Raji (cell line): ENCODE data around the gene KCNG2.

Experiments
- POLR2A ChIP-seq: IDR thresholded peaks from 2 replicates; pipeline ENCODE4 v1.6.1; 2011; ENCODE audit warnings: low read depth, low read length, control low read depth; ENCODE audit not compliant: insufficient read depth

KCNG2 gene

GRCh38 chr18:79801217-79801616 lies 3.5 kb downstream of the KCNG2 start:
- TF ChIP-seq POLR2A: no peak

- no peak for TF ChIP-seq POLR2A
Observed at GRCh38 chr18:79801641-79802040, 3.9 kb downstream of the KCNG2 start.

DNA sequence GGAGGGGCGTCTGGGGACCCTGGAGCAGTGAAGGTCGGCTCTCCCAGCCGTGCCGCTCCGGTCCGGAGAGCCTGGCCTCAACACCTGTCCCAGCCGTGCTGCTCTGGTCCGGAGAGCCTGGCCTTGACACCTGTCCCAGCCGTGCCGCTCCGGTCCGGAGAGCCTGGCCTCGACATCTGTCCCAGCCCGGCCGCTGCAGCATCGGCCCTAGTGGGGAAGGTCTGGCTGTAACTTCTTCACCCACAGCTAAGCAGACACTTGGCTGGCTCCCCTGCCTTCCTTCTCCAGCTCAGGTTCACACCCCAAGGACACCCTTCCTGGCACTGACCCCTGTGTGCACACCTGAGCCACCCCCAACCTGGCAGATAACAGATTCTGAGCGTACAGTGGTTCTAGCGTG lies 4.6 kb downstream of the KCNG2 start:
- TF ChIP-seq POLR2A: no peak

GRCh38 chr18:79803611-79804051 lies 5.9 kb downstream of the KCNG2 start:
- no peak for TF ChIP-seq POLR2A

- TF ChIP-seq POLR2A: no peak
Observed at GRCh38 chr18:79804130-79804787, 6.5 kb downstream of the KCNG2 start.

DNA sequence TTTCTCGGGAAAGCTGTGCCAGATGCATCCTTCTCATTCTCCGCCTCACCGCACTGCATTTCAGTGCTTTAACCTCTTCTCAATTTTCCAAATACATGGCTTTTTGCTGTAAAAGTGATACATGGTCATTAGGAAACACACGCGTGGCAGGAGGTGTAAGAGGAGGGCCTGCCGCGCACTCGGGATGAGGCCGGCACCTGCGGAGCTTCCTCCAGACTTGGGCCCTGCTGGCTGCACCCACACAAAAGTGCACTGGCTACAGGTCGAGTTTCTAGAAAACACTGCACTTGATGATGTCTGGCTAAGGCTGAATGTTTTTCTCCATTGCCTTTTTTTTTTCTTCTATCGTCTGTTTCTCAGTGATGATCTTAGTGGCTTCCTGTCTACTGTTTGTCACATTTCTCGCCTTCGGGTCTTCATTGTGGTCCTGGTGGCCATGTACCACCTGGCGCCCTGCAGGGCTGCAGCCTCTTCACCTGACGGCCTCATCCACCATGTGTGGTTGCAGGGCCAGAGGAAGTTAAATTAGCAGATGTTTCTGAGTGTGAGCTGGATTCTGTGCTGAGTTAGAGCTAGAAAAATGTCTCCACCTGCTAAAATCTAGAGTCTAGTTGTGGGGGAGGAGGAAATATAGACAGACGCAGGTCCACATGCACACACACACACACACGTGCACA lies 7.6 kb downstream of the KCNG2 start:
- no peak for TF ChIP-seq POLR2A

- TF ChIP-seq POLR2A: no peak
Observed at GRCh38 chr18:79805926-79806487, 8.3 kb downstream of the KCNG2 start.

GRCh38 chr18:79806976-79807841 lies 9.5 kb downstream of the KCNG2 start:
- TF ChIP-seq POLR2A: no peak

GRCh38 chr18:79809482-79810192 lies 11.9 kb downstream of the KCNG2 start:
- TF ChIP-seq POLR2A: no peak

- TF ChIP-seq POLR2A: no peak
Observed at GRCh38 chr18:79812052-79812451, 14.3 kb downstream of the KCNG2 start.

- TF ChIP-seq POLR2A: no peak
Observed at GRCh38 chr18:79814373-79814772, 16.6 kb downstream of the KCNG2 start.

- TF ChIP-seq POLR2A: no peak
Observed at GRCh38 chr18:79815657-79816056, 17.9 kb downstream of the KCNG2 start.

DNA sequence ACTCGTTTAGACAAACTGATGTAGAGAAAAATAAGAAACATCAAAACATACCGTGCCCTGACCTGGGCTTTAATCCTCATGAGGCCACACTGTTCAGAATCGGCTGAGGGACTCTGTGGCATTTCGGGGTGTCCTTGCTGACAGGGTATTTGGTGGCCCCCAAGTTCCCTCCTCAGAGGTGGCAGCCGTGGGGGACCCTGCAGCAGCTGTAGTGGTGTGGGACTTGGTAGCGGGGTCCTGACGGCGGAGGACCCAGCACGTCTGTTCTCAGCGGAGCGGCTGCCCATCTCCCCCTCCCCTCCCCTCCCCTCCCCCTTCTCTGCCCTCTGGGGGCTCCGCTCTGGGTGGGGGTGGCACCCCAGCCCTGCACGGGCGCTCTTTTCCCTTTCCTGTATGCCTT lies 18.4 kb downstream of the KCNG2 start:
- no peak for TF ChIP-seq POLR2A

DNA sequence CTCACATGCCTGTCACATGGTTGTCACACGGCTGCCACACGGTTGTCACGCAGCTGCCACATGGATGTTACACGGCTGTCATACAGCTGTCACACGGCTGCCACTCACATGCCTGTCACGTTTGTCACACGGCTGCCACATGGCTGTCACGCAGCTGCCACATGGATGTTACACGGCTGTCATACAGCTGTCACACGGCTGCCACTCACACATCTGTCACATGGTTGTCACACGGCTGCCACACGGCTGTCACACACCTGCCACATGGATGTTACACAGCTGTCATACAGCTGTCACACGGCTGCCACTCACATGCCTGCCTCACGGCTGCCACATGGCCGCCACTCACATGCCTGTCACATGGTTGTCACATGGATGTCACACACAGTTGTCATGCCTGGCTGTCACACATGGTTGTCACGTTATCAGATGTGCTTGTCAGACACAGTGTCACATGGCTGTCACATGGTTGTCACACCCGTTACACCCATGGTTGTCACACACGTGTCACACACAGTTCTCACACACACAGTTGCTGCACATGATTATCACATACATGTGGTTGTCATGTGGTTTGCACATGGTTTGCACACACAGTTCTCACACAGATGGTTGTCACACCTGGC lies 19.4 kb downstream of the KCNG2 start:
- TF ChIP-seq POLR2A: no peak
